Caco-2 (cell line): ENCODE data around the gene KCNIP4. TPM values are rescaled to one million over a fixed set of nuclear protein-coding genes. Genes with fewer than 3 reads are reported as not detected.

Experiments used
- BruUV-seq: library from RNA; stranded (reverse); fragments of 400-500 nt; replicated peaks from 2 replicates; lab custom pipeline; 2021; lab: Mats Ljungman, UMichigan
- CTCF ChIA-PET: fragments of 300-600 bp; sonication (Branson Sonifier 250); formaldehyde crosslinking; loops from one replicate; lab custom pipeline; 2022; ENCODE audit warnings: antibody characterized with exemption; lab: Charles Lee
- POLR2A ChIA-PET: fragments of 300-600 bp; sonication (Branson Sonifier 250); formaldehyde crosslinking; loops from one replicate; lab custom pipeline; 2022; ENCODE audit warnings: antibody characterized with exemption; lab: Charles Lee
- DNase-seq, 2 experiments: peaks; one replicate each; pipeline versions ENCODE4 v3.0.0 to v3.0.0-alpha.2; 2020 to 2022
- H3K27me3 ChIP-seq: replicated peaks from 2 replicates; pipeline ENCODE4 v1.6.0; 2011; ENCODE audit warnings: low read length; ENCODE audit not compliant: control insufficient read depth, insufficient read depth
- H3K36me3 ChIP-seq: 2 replicates; pipeline ENCODE4 v1.5.1; 2011; ENCODE audit warnings: low read length; ENCODE audit not compliant: control insufficient read depth, insufficient read depth
- H3K4me1 ChIP-seq: fragments of 250-450 bp; sonication (Bioruptor Pico); 2 replicates; pipeline ENCODE4 v1.5.1; 2020; ENCODE audit warnings: mild to moderate bottlenecking
- H3K4me3 ChIP-seq: 2 replicates; pipeline ENCODE4 v1.5.1; 2011; ENCODE audit warnings: low read depth, mild to moderate bottlenecking, control low read depth, low read length
- H3K9me3 ChIP-seq: fragments of 250-450 bp; sonication (Bioruptor Pico); 2 replicates; pipeline ENCODE4 v1.5.1; 2020; ENCODE audit warnings: mild to moderate bottlenecking, moderate library complexity
- H3K27ac Mint-ChIP-seq: one replicate; pipeline ENCODE4 v1.8.0; 2022; ENCODE audit warnings: mixed read lengths; ENCODE audit not compliant: unreplicated experiment
- H3K27me3 Mint-ChIP-seq: one replicate; pipeline ENCODE4 v1.8.0; 2022; ENCODE audit warnings: mixed read lengths; ENCODE audit not compliant: insufficient read depth, unreplicated experiment
- H3K36me3 Mint-ChIP-seq: one replicate; pipeline ENCODE4 v1.8.0; 2022; ENCODE audit warnings: mild to moderate bottlenecking, mixed read lengths; ENCODE audit not compliant: insufficient read depth, unreplicated experiment
- H3K4me1 Mint-ChIP-seq: one replicate; pipeline ENCODE4 v1.8.0; 2022; ENCODE audit warnings: low read depth, mixed read lengths; ENCODE audit not compliant: unreplicated experiment
- H3K4me3 Mint-ChIP-seq: one replicate; pipeline ENCODE4 v1.8.0; 2022; ENCODE audit warnings: mild to moderate bottlenecking, moderate library complexity, mixed read lengths; ENCODE audit not compliant: unreplicated experiment
- H3K9me3 Mint-ChIP-seq: one replicate; pipeline ENCODE4 v1.8.0; 2022; ENCODE audit warnings: mixed read lengths; ENCODE audit not compliant: unreplicated experiment
- CTCF ChIP-seq, 2 experiments: fragments of 200-600 bp in 1 of 2; IDR thresholded peaks; 1 replicate in 1 of 2; 2 replicates in 1 of 2; pipeline versions ENCODE4 v1.5.1 to v1.8.0; 2011 to 2022; ENCODE audit warnings: antibody characterized with exemption in 1 of 2, control low read depth in 1 of 2, inconsistent platforms in 1 of 2, low read depth in 1 of 2, low read length in 1 of 2, mild to moderate bottlenecking in 1 of 2, moderate library complexity in 1 of 2; ENCODE audit not compliant: insufficient read depth in 1 of 2, severe bottlenecking in 1 of 2, unreplicated experiment in 1 of 2
- intact Hi-C: fragments of 100-400 bp; cut with micrococcal nuclease; formaldehyde crosslinking; loops from one replicate; pipeline ENCODE4 v1.10.0; 2022; ENCODE audit not compliant: unreplicated experiment
- total RNA-seq: library from RNA; stranded (reverse); gene quantifications from 2 replicates; pipeline ENCODE4 v1.2.3, GENCODE V29; 2022

KCNIP4 gene
- total RNA-seq, 1 experiment from 2014 or later: not detected

GRCh38 chr4:21569638-21570037 lies 378.9 kb downstream of the KCNIP4 start:
- H3K9me3 ChIP-seq: no peaks in the 10 kb centered on the region
- H3K4me1 ChIP-seq: no peaks in the 10 kb centered on the region
- H3K9me3 Mint-ChIP-seq: no peaks in the 10 kb centered on the region
- no peaks in the 10 kb centered on the region for H3K36me3 ChIP-seq
- H3K36me3 Mint-ChIP-seq: no peaks in the 10 kb centered on the region
- no peak overlapping the region for H3K4me3 Mint-ChIP-seq
- intact Hi-C loops: no loop called here
- no peaks in the 10 kb centered on the region for H3K4me1 Mint-ChIP-seq
- H3K27me3 ChIP-seq: no peaks in the 10 kb centered on the region
- H3K27me3 Mint-ChIP-seq: no peaks in the 10 kb centered on the region
- no TSS peak for BruUV-seq
- no peak for DNase-seq
- ChIA-PET POLR2A (no interaction called here), CTCF (no interaction called here)
- no peak overlapping the region for H3K4me3 ChIP-seq
- no peak overlapping the region for H3K27ac Mint-ChIP-seq
- no peak for TF ChIP-seq CTCF (IDR thresholded peaks at IDR 0.05; ENCODE audit: insufficient read depth in 1 of 2, low read depth in 1 of 2, low read length in 1 of 2, severe bottlenecking in 1 of 2, unreplicated experiment in 1 of 2)

GRCh38 chr4:21555083-21555482 lies 393.5 kb downstream of the KCNIP4 start:
- ChIA-PET POLR2A (no interaction called here), CTCF (no interaction called here)
- H3K36me3 Mint-ChIP-seq: no peaks in the 10 kb centered on the region
- H3K36me3 ChIP-seq: no peaks in the 10 kb centered on the region
- H3K9me3 Mint-ChIP-seq: no peaks in the 10 kb centered on the region
- H3K9me3 ChIP-seq: no peaks in the 10 kb centered on the region
- TF ChIP-seq CTCF (IDR thresholded peaks at IDR 0.05; ENCODE audit: insufficient read depth in 1 of 2, low read depth in 1 of 2, low read length in 1 of 2, severe bottlenecking in 1 of 2, unreplicated experiment in 1 of 2): no peak
- H3K4me3 ChIP-seq: no peak overlapping the region
- H3K4me1 Mint-ChIP-seq: no peaks in the 10 kb centered on the region
- no peaks in the 10 kb centered on the region for H3K27me3 ChIP-seq
- H3K4me1 ChIP-seq: no peaks in the 10 kb centered on the region
- BruUV-seq: no TSS peak
- no peak overlapping the region for H3K4me3 Mint-ChIP-seq
- H3K27ac Mint-ChIP-seq: no peak overlapping the region
- peaks cover 3% of the 10 kb centered on the region for H3K27me3 Mint-ChIP-seq
- DNase-seq: no peak
- intact Hi-C loops: no loop called here

- H3K27me3 ChIP-seq: no peaks in the 10 kb centered on the region
- H3K36me3 Mint-ChIP-seq: no peaks in the 10 kb centered on the region
- H3K27me3 Mint-ChIP-seq: peaks cover 3% of the 10 kb centered on the region
- H3K4me1 ChIP-seq: no peaks in the 10 kb centered on the region
- H3K4me1 Mint-ChIP-seq: no peaks in the 10 kb centered on the region
- intact Hi-C loops: no loop called here
- no peak overlapping the region for H3K4me3 Mint-ChIP-seq
- H3K9me3 Mint-ChIP-seq: no peaks in the 10 kb centered on the region
- CTCF ChIA-PET: no interaction called here
- BruUV-seq: no TSS peak
- no peak overlapping the region for H3K27ac Mint-ChIP-seq
- TF ChIP-seq CTCF (IDR thresholded peaks at IDR 0.05; ENCODE audit: insufficient read depth in 1 of 2, low read depth in 1 of 2, low read length in 1 of 2, severe bottlenecking in 1 of 2, unreplicated experiment in 1 of 2): no peak
- H3K36me3 ChIP-seq: no peaks in the 10 kb centered on the region
- H3K9me3 ChIP-seq: no peaks in the 10 kb centered on the region
- DNase-seq: no peak
- POLR2A ChIA-PET: no interaction called here
- no peak overlapping the region for H3K4me3 ChIP-seq
Observed at GRCh38 chr4:21554500-21554899, 394.1 kb downstream of the KCNIP4 start.
